HG03342 (cell line): ENCODE results near the gene PLPPR2.
"Not testable (repeated sequence)": the region's sequence is repeated elsewhere in the genome, so short reads cannot be mapped to it uniquely, and the experiment has no call there.

Source experiments
- ATAC-seq: cut with Tn5 transposase; IDR thresholded peaks from one replicate; pipeline ENCODE4 v1.9.1; 2021; ENCODE audit warnings: mild to moderate bottlenecking, moderate library complexity; ENCODE audit not compliant: unreplicated experiment

Gene PLPPR2

GRCh38 chr19:11390933-11391680 is 35.9 kb downstream of the PLPPR2 start:
- no peak for ATAC-seq

- ATAC-seq, result no peak
Observed at GRCh38 chr19:11397089-11397610, 41.9 kb downstream of the PLPPR2 start.

GRCh38 chr19:11399667-11400066 is 44.4 kb downstream of the PLPPR2 start:
- ATAC-seq, result no peak

- no peak for ATAC-seq
Observed at GRCh38 chr19:11400798-11401197, 45.6 kb downstream of the PLPPR2 start.

GRCh38 chr19:11401808-11402543 is 46.7 kb downstream of the PLPPR2 start:
- no peak for ATAC-seq

GRCh38 chr19:11404588-11405222 is 49.5 kb downstream of the PLPPR2 start:
- no peak for ATAC-seq

- no peak for ATAC-seq
Observed at GRCh38 chr19:11405846-11406643, 50.8 kb downstream of the PLPPR2 start.

- ATAC-seq, result not testable (repeated sequence)
Observed at GRCh38 chr19:11406703-11407236, 51.5 kb downstream of the PLPPR2 start.

GRCh38 chr19:11408591-11408990 is 53.4 kb downstream of the PLPPR2 start:
- ATAC-seq, result no peak

- no peak for ATAC-seq
Observed at GRCh38 chr19:11410682-11411081, 55.5 kb downstream of the PLPPR2 start.

GRCh38 chr19:11414544-11414943 is 59.3 kb downstream of the PLPPR2 start:
- no peak for ATAC-seq
